Measurements from ENCODE around the gene CDCA4. TPM values are rescaled to one million over a fixed set of nuclear protein-coding genes. Genes with fewer than 3 reads are reported as not detected.

CDCA4 gene
- total RNA-seq, 2 experiments from 2014 or later: 59.4 to 63.5 TPM

DNA sequence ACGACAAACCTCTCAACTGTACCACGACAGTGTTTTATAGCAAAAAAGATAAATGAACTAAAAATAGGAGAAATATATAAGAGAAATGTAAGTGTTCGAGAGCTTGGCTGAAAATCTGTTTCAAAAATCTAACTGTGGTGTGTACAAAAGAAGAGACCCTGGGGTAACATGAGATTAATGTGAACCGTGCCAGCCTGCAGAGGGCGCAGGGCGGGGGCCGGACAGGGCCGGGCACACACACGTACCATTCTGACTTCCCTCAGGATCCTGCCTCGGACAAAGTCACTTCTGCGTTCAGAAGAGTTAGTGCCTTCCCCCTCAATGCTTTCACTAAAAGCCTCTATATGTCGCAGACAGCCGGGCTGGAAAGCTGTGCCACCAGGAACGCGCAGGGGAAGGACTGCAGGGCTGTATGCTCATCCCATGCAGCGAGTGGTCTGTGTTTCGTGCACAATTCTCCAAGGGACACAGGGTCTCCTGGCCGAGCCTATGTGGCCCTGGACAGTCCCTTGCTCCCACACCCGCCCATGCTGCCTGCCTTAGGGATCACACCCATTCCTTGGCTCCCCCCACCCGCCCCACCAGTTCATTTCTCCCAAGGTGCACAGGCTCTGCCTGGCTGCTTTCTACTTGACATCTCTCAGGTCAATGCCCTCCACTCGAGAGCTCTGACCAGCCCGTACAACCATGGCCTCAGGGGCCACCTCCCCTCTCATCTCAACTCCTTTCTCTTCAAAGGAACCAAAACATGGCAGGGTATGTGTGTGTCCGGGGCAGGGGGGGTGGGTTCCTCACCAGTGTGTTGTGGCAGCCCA is 8.5 kb downstream of the CDCA4 start:
- Mint-ChIP-seq H3K36me3 (ENCODE audit: low read depth) (peaks cover 48% of the 10 kb centered on the region), H3K4me1 (ENCODE audit: low read depth) (peaks cover 38% of the 10 kb centered on the region), H3K27ac (no peak overlapping the region), H3K4me3 (no peak overlapping the region), H3K9me3 (no peaks in the 10 kb centered on the region), H3K27me3 (no peaks in the 10 kb centered on the region)
- ChIA-PET CTCF (interaction anchor here (1.3 kb wide), 1 partner anchor 33 kb away, joined by 4 read pairs; no protein-coding TSS in a partner anchor), POLR2A (interaction anchor here (0.6 to 9.7 kb wide), 5 partner anchors 7 to 170 kb away, joined by 3 to 69 read pairs (median 4); partner anchors contain the start of gene CDCA4)
- TF ChIP-seq, protein P1, sequence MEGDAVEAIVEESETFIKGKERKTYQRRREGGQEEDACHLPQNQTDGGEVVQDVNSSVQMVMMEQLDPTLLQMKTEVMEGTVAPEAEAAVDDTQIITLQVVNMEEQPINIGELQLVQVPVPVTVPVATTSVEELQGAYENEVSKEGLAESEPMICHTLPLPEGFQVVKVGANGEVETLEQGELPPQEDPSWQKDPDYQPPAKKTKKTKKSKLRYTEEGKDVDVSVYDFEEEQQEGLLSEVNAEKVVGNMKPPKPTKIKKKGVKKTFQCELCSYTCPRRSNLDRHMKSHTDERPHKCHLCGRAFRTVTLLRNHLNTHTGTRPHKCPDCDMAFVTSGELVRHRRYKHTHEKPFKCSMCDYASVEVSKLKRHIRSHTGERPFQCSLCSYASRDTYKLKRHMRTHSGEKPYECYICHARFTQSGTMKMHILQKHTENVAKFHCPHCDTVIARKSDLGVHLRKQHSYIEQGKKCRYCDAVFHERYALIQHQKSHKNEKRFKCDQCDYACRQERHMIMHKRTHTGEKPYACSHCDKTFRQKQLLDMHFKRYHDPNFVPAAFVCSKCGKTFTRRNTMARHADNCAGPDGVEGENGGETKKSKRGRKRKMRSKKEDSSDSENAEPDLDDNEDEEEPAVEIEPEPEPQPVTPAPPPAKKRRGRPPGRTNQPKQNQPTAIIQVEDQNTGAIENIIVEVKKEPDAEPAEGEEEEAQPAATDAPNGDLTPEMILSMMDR (IDR thresholded peaks at IDR 0.05): no peak
- DNase-seq (no peak), ATAC-seq (no peak)
- intact Hi-C loops (cut with micrococcal nuclease): no loop called here

DNA sequence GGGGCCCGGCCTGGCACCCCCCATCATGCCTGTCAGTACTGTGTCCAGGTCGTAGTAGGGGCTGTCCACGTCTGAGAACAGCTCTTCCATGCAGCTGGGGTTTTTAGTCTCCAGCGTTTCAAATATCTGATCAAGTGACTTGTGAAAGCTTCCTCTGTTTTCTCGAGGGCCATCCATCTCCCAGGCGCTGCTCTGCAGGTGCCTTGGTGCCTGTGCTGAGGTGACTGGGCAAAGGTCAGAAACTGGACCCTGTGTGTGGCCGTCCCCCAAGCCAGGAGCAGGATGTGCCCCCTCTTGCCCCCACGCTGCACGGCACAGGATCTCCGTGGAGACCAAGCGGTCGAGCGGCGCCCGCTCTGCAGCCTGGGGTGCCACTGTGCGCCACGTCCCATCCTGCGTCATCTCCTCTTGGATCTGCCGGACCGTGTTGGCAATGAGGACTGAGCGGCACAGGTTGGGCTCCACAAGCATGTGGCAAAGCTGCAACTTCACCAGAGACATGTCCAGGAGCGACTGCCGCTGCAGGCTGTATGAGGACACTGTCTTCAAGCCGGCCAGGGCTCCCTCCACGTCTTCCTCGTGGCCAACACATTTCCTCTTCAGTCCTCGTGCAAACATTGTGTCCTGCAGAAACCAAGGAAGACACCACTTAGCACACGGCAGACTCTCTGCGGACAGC is 9.4 kb downstream of the CDCA4 start:
- Mint-ChIP-seq H3K9me3 (no peaks in the 10 kb centered on the region), H3K36me3 (ENCODE audit: low read depth) (peaks cover 43% of the 10 kb centered on the region), H3K4me3 (no peak overlapping the region), H3K27ac (no peak overlapping the region), H3K27me3 (no peaks in the 10 kb centered on the region), H3K4me1 (ENCODE audit: low read depth) (peaks cover 32% of the 10 kb centered on the region)
- TF ChIP-seq, protein P1 (IDR thresholded peaks at IDR 0.05): no peak
- intact Hi-C loops (cut with micrococcal nuclease): no loop called here
- ATAC-seq (no peak), DNase-seq (no peak)
- POLR2A ChIA-PET: interaction anchor here (0.6 to 2.4 kb wide), 3 partner anchors 8 to 171 kb away, joined by 3 to 13 read pairs (median 4); partner anchors contain the start of gene CDCA4
- CTCF ChIA-PET: interaction anchor here (1.4 kb wide), 1 partner anchor 34 kb away, joined by 6 read pairs; no protein-coding TSS in a partner anchor

- no peaks in the 10 kb centered on the region for H3K9me3 Mint-ChIP-seq
- POLR2A ChIA-PET: interaction anchor here (2.4 kb wide), 1 partner anchor 9 kb away, joined by 13 read pairs; the partner anchor contains the start of gene CDCA4
- TF ChIP-seq, protein P1 (IDR thresholded peaks at IDR 0.05): no peak
- H3K36me3 Mint-ChIP-seq (ENCODE audit: low read depth): peaks cover 37% of the 10 kb centered on the region
- no peaks in the 10 kb centered on the region for H3K27me3 Mint-ChIP-seq
- H3K27ac Mint-ChIP-seq: no peak overlapping the region
- ATAC-seq: no peak
- peaks cover 27% of the 10 kb centered on the region for H3K4me1 Mint-ChIP-seq (ENCODE audit: low read depth)
- CTCF ChIA-PET: interaction anchor here (0.8 to 1.4 kb wide), 2 partner anchors 11 to 35 kb away, joined by 4 to 6 read pairs; no protein-coding TSS in a partner anchor
- H3K4me3 Mint-ChIP-seq: no peak overlapping the region
- intact Hi-C loops (cut with micrococcal nuclease): no loop called here
- DNase-seq: no peak
These were observed 10.0 kb downstream of the CDCA4 start for GRCh38 chr14:105010891-105011291.

DNA sequence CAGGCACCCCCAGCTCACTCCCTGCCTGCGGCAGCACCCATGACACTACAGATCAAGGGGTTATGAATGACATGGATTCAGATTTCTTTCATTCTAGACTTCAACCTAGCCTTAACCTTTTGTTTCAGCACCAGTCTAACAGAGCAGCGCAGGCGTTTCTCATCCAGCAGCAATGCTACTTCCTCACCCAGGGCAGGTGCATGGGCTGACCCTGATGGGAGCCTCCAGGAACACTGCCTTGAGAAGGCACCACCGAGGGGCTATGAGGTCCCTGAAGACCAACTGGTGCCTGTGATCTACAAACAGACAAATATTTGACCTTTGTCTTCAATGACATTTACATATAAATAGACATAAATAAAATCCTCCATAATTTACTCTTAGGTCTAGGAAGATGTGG is 10.8 kb downstream of the CDCA4 start:
- TF ChIP-seq, protein P1 (IDR thresholded peaks at IDR 0.05): no peak
- H3K4me1 Mint-ChIP-seq (ENCODE audit: low read depth): peaks cover 20% of the 10 kb centered on the region
- ATAC-seq (no peak), DNase-seq (no peak)
- intact Hi-C loops (cut with micrococcal nuclease): no loop called here
- H3K27me3 Mint-ChIP-seq: no peaks in the 10 kb centered on the region
- POLR2A ChIA-PET: interaction anchor here (0.6 to 2.4 kb wide), 2 partner anchors 9 to 10 kb away, joined by 3 to 13 read pairs; partner anchors contain the start of gene CDCA4
- no peak overlapping the region for H3K4me3 Mint-ChIP-seq
- H3K27ac Mint-ChIP-seq: no peak overlapping the region
- CTCF ChIA-PET: interaction anchor here (0.8 kb wide), 1 partner anchor 11 kb away, joined by 4 read pairs; no protein-coding TSS in a partner anchor
- H3K36me3 Mint-ChIP-seq (ENCODE audit: low read depth): peaks cover 31% of the 10 kb centered on the region
- no peaks in the 10 kb centered on the region for H3K9me3 Mint-ChIP-seq
